IMR-90 (cell line): Measurements from ENCODE around the gene LRRTM4. TPM values are rescaled to one million over a fixed set of nuclear protein-coding genes. Genes with fewer than 3 reads are reported as not detected.

Experiments
- ATAC-seq: fragments of 200-7000 bp; cut with Tn5 transposase; 2 replicates; pipeline ENCODE4 v1.9.1; 2020; ENCODE audit warnings: low read depth, mild to moderate bottlenecking, moderate library complexity
- BruUV-seq: library from RNA; stranded (reverse); fragments of 400-500 nt; replicated peaks from 2 replicates; lab custom pipeline; 2021; lab: Mats Ljungman, UMichigan
- CTCF ChIA-PET: fragments of 300-600 bp; formaldehyde crosslinking; extraction: SDS; loops from one replicate; lab custom pipeline; 2021; ENCODE audit warnings: antibody characterized with exemption; lab: Yijun Ruan, JAX
- POLR2A ChIA-PET: fragments of 300-600 bp; sonication (Branson Sonifier 250); formaldehyde crosslinking; loops from one replicate; lab custom pipeline; 2022; ENCODE audit warnings: antibody characterized with exemption; ENCODE audit not compliant: unreplicated experiment; lab: Charles Lee
- DNase-seq: peaks from one replicate; pipeline ENCODE4 v3.0.0; 2013
- H2AFZ ChIP-seq: replicated peaks from 2 replicates; pipeline ENCODE3; 2013; ENCODE audit warnings: low read length, mild to moderate bottlenecking; ENCODE audit not compliant: poor library complexity
- H2AK5ac ChIP-seq: 2 replicates; pipeline ENCODE4 v1.6.1; 2013; ENCODE audit warnings: low read depth, low read length, inconsistent platforms
- H2AK9ac ChIP-seq: replicated peaks from 2 replicates; pipeline ENCODE3; 2013; ENCODE audit warnings: mild to moderate bottlenecking, low read depth, low read length, moderate library complexity; ENCODE audit not compliant: poor library complexity
- H2BK120ac ChIP-seq: 2 replicates; pipeline ENCODE4 v1.6.1; 2013; ENCODE audit warnings: low read depth, low read length, inconsistent platforms
- H2BK15ac ChIP-seq: 3 replicates; pipeline ENCODE4 v1.6.1; 2013; ENCODE audit warnings: low read depth, low read length, inconsistent platforms
- H2BK20ac ChIP-seq: 2 replicates; pipeline ENCODE4 v1.6.1; 2013; ENCODE audit warnings: low read depth, mild to moderate bottlenecking, inconsistent platforms, low read length, moderate library complexity
- H2BK5ac ChIP-seq: 2 replicates; pipeline ENCODE4 v1.6.1; 2013; ENCODE audit warnings: mild to moderate bottlenecking, low read depth, low read length, inconsistent platforms; ENCODE audit not compliant: poor library complexity, severe bottlenecking
- H3K14ac ChIP-seq: replicated peaks from 2 replicates; pipeline ENCODE4 v1.6.1; 2013; ENCODE audit warnings: low read depth, low read length, inconsistent platforms
- H3K18ac ChIP-seq: 2 replicates; pipeline ENCODE4 v1.6.1; 2013; ENCODE audit warnings: low read depth, low read length, control low read depth
- H3K23ac ChIP-seq: 2 replicates; pipeline ENCODE4 v1.6.1; 2013; ENCODE audit warnings: low read depth, low read length, inconsistent platforms
- H3K27ac ChIP-seq: 2 replicates; pipeline ENCODE4 v1.5.1; 2013; ENCODE audit warnings: mild to moderate bottlenecking, control low read depth, low read length; ENCODE audit not compliant: insufficient read depth
- H3K27me3 ChIP-seq: 2 replicates; pipeline ENCODE4 v1.6.1; 2013; ENCODE audit warnings: low read length; ENCODE audit not compliant: control insufficient read depth, insufficient read depth
- H3K36me3 ChIP-seq: 2 replicates; pipeline ENCODE4 v1.6.1; 2013; ENCODE audit warnings: low read length, mixed read lengths; ENCODE audit not compliant: control insufficient read depth, insufficient read depth
- H3K4ac ChIP-seq: 2 replicates; pipeline ENCODE4 v1.6.1; 2013; ENCODE audit warnings: low read depth, low read length, inconsistent platforms
- H3K4me1 ChIP-seq: 2 replicates; pipeline ENCODE4 v1.6.1; 2013; ENCODE audit warnings: low read length, mixed read lengths; ENCODE audit not compliant: control insufficient read depth, insufficient read depth
- H3K4me2 ChIP-seq: 2 replicates; pipeline ENCODE4 v1.6.1; 2013; ENCODE audit warnings: low read depth, mild to moderate bottlenecking, control low read depth, low read length, moderate library complexity
- H3K4me3 ChIP-seq: 2 replicates; pipeline ENCODE4 v1.5.1; 2013; ENCODE audit warnings: low read depth, mild to moderate bottlenecking, control low read depth, low read length, moderate library complexity; ENCODE audit not compliant: insufficient read depth
- H3K56ac ChIP-seq: 2 replicates; pipeline ENCODE4 v1.6.1; 2013; ENCODE audit warnings: low read length, inconsistent platforms; ENCODE audit not compliant: insufficient read depth; ENCODE audit errors: extremely low read depth
- H3K79me1 ChIP-seq, 2 experiments: 2 replicates each; pipeline ENCODE4 v1.6.1; 2013; ENCODE audit warnings: low read length in 2 of 2, inconsistent platforms in 1 of 2, low read depth in 1 of 2
- H3K9ac ChIP-seq: 2 replicates; pipeline ENCODE4 v1.6.1; 2013; ENCODE audit warnings: low read depth, low read length, control low read depth
- H3K9me1 ChIP-seq: 2 replicates; pipeline ENCODE4 v1.6.1; 2013; ENCODE audit warnings: low read length, inconsistent platforms; ENCODE audit not compliant: insufficient read depth
- H3K9me3 ChIP-seq: 2 replicates; pipeline ENCODE4 v1.6.1; 2013; ENCODE audit warnings: low read length; ENCODE audit not compliant: control insufficient read depth, insufficient read depth
- H4K20me1 ChIP-seq: 2 replicates; pipeline ENCODE4 v1.6.1; 2013; ENCODE audit warnings: low read length, inconsistent platforms; ENCODE audit not compliant: insufficient read depth
- H4K5ac ChIP-seq: 2 replicates; pipeline ENCODE4 v1.6.1; 2013; ENCODE audit warnings: mild to moderate bottlenecking, low read depth, low read length, control low read depth
- H4K8ac ChIP-seq, 2 experiments: 2 replicates each; pipeline ENCODE4 v1.6.1; 2013; ENCODE audit warnings: low read depth in 2 of 2, low read length in 2 of 2, control low read depth in 1 of 2, inconsistent platforms in 1 of 2
- H4K91ac ChIP-seq: 2 replicates; pipeline ENCODE4 v1.6.1; 2013; ENCODE audit warnings: low read depth, low read length, inconsistent platforms; ENCODE audit not compliant: insufficient read depth
- BHLHE40 ChIP-seq: fragments of 150-350 bp; IDR thresholded peaks from 2 replicates; pipeline ENCODE4 v1.6.1; 2016; ENCODE audit warnings: mild to moderate bottlenecking, low read depth, low read length
- CEBPB ChIP-seq: IDR thresholded peaks from 2 replicates; pipeline ENCODE4 v1.6.1; 2012; ENCODE audit warnings: low read depth, low read length, improper control_type of control experiment
- CHD1 ChIP-seq: IDR thresholded peaks from 2 replicates; pipeline ENCODE4 v1.6.1; 2012; ENCODE audit warnings: low read depth, low read length, improper control_type of control experiment
- ELK1 ChIP-seq: fragments of 150-350 bp; IDR thresholded peaks from 2 replicates; pipeline ENCODE4 v1.6.1; 2016; ENCODE audit warnings: low read depth, mild to moderate bottlenecking, low read length, moderate library complexity, borderline replicate concordance
- FOS ChIP-seq: fragments of 150-350 bp; IDR thresholded peaks from 2 replicates; pipeline ENCODE4 v1.6.1; 2016; ENCODE audit warnings: low read depth, low read length
- MAFK ChIP-seq: IDR thresholded peaks from 2 replicates; pipeline ENCODE4 v1.6.1; 2012; ENCODE audit warnings: low read depth, low read length, improper control_type of control experiment
- MAZ ChIP-seq: IDR thresholded peaks from 2 replicates; pipeline ENCODE4 v1.6.1; 2012; ENCODE audit warnings: low read depth, mild to moderate bottlenecking, low read length, improper control_type of control experiment, moderate library complexity, borderline replicate concordance
- MXI1 ChIP-seq: IDR thresholded peaks from 2 replicates; pipeline ENCODE4 v1.6.1; 2012; ENCODE audit warnings: low read depth, mild to moderate bottlenecking, low read length, moderate library complexity, borderline replicate concordance
- NFE2L2 ChIP-seq: fragments of 150-350 bp; IDR thresholded peaks from 2 replicates; pipeline ENCODE4 v1.6.1; 2016; ENCODE audit warnings: low read depth, mild to moderate bottlenecking, low read length
- POLR2A ChIP-seq: IDR thresholded peaks from 2 replicates; pipeline ENCODE4 v1.6.1; 2012; ENCODE audit warnings: mild to moderate bottlenecking, low read depth, low read length
- RCOR1 ChIP-seq: IDR thresholded peaks from 2 replicates; pipeline ENCODE4 v1.6.1; 2012; ENCODE audit warnings: mild to moderate bottlenecking, low read length, improper control_type of control experiment; ENCODE audit not compliant: insufficient replicate concordance
- RFX5 ChIP-seq: IDR thresholded peaks from 2 replicates; pipeline ENCODE4 v1.8.0; 2012; ENCODE audit warnings: low read depth, mild to moderate bottlenecking, low read length, moderate library complexity
- USF2 ChIP-seq: fragments of 150-350 bp; IDR thresholded peaks from 2 replicates; pipeline ENCODE4 v1.6.1; 2017; ENCODE audit warnings: mild to moderate bottlenecking, antibody characterized with exemption, low read length, low read depth
- WGBS, 2 experiments: methylation state at CpG; one replicate each; pipeline versions ENCODE4 v1.1.5 to v1.1.7; 2013; ENCODE audit warnings: missing lambda C conversion rate in 2 of 2; ENCODE audit not compliant: insufficient read length in 1 of 2; ENCODE audit errors: extremely low coverage in 2 of 2; 5-methylcytosine and 5-hydroxymethylcytosine counted together
- dilution Hi-C: fragments of 300-500 bp; cut with HindIII; formaldehyde crosslinking; loops from one replicate; pipeline ENCODE4 v1.14.3; 2018; ENCODE audit warnings: low sequenced_read_pairs; ENCODE audit not compliant: unreplicated experiment
- in situ Hi-C: fragments of 300-500 bp; cut with MboI; formaldehyde crosslinking; loops from 3 replicates; pipeline ENCODE4 v1.14.3; 2019; ENCODE audit warnings: low sequenced_read_pairs, inconsistent platforms, mixed read lengths
- intact Hi-C: fragments of 100-400 bp; cut with micrococcal nuclease; formaldehyde crosslinking; loops from 2 replicates; pipeline ENCODE4 v1.10.0; 2022
- polyA plus RNA-seq, 3 experiments: library from polyadenylated mRNA; depleted of rRNA; stranded (reverse); fragments of >200 nt; gene quantifications; 2 replicates each; pipeline ENCODE4 v1.2.3, GENCODE V29; 2012; ENCODE audit warnings: low replicate concordance in 1 of 3
- total RNA-seq: library from RNA; depleted of rRNA; stranded (reverse); fragments of >200 nt; gene quantifications from 2 replicates; pipeline ENCODE4 v1.2.3, GENCODE V29; 2012
- TF ChIP-seq, protein P1 (sequence below): conservative IDR thresholded peaks from 2 replicates; pipeline ENCODE4 v1.5.1; 2012; ENCODE audit warnings: mild to moderate bottlenecking, low read depth, low read length, improper control_type of control experiment

Gene LRRTM4
- total and polyA plus RNA-seq, 2 of the 4 experiments (the other 2 are of a cell fraction) = not detected

DNA sequence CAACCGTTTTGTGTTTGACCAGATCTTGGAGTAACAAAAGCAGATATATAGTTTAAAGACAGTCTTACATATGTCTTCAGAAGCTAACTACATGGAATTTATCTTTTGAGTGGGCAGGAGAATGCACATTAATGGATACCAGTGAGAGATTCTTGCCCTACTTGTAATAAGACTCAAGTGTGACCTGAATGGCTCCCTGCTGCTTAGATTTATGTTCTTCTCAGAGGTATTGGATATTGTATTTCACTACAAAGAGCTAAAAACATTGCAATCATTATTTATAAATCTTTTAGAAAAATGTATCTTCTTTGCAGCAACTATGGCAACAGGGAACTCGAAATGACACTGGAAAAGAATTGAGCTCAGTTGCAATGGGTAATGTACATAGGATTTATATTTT is 227.7 kb downstream of the LRRTM4 start:
- no CpG with 5 or more reads among the region's 2 CpGs for WGBS, 2 experiments
- DNase-seq (no peak), ATAC-seq (no peak)
- H4K91ac ChIP-seq = no peak overlapping the region
- dilution Hi-C loops = no loop called here
- no peak overlapping the region for H3K4me2 ChIP-seq
- H3K56ac ChIP-seq = no peak overlapping the region
- no peak overlapping the region for H3K23ac ChIP-seq
- H3K9ac ChIP-seq = no peak overlapping the region
- no peak overlapping the region for H2BK120ac ChIP-seq
- H3K4me1 ChIP-seq = no peaks in the 10 kb centered on the region
- no peak overlapping the region for H3K18ac ChIP-seq
- no peaks in the 10 kb centered on the region for H3K27me3 ChIP-seq
- ChIA-PET CTCF (no interaction called here), POLR2A (no interaction called here)
- no peak overlapping the region for H2AFZ ChIP-seq
- no peak overlapping the region for H3K4ac ChIP-seq
- no peak overlapping the region for H2AK9ac ChIP-seq
- no peak overlapping the region for H4K5ac ChIP-seq
- H3K27ac ChIP-seq = no peak overlapping the region
- BruUV-seq = no TSS peak
- in situ Hi-C loops = no loop called here
- no peak overlapping the region for H2BK5ac ChIP-seq
- H3K9me3 ChIP-seq = peaks cover 3% of the 10 kb centered on the region
- H2BK20ac ChIP-seq = no peak overlapping the region
- H3K79me1 ChIP-seq = no peaks in the 10 kb centered on the region
- TF ChIP-seq CEBPB (no peak), ELK1 (no peak), FOS (no peak), CHD1 (no peak), RCOR1 (no peak), USF2 (no peak), RFX5 (no peak), MAZ (no peak), POLR2A (no peak), BHLHE40 (no peak), NFE2L2 (no peak), MXI1 (no peak), MAFK (no peak)
- TF ChIP-seq, protein P1, sequence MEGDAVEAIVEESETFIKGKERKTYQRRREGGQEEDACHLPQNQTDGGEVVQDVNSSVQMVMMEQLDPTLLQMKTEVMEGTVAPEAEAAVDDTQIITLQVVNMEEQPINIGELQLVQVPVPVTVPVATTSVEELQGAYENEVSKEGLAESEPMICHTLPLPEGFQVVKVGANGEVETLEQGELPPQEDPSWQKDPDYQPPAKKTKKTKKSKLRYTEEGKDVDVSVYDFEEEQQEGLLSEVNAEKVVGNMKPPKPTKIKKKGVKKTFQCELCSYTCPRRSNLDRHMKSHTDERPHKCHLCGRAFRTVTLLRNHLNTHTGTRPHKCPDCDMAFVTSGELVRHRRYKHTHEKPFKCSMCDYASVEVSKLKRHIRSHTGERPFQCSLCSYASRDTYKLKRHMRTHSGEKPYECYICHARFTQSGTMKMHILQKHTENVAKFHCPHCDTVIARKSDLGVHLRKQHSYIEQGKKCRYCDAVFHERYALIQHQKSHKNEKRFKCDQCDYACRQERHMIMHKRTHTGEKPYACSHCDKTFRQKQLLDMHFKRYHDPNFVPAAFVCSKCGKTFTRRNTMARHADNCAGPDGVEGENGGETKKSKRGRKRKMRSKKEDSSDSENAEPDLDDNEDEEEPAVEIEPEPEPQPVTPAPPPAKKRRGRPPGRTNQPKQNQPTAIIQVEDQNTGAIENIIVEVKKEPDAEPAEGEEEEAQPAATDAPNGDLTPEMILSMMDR = no peak
- H3K36me3 ChIP-seq = no peaks in the 10 kb centered on the region
- intact Hi-C loops = no loop called here
- no peak overlapping the region for H3K4me3 ChIP-seq
- no peak overlapping the region for H2BK15ac ChIP-seq
- H4K20me1 ChIP-seq = no peaks in the 10 kb centered on the region
- no peak overlapping the region for H3K14ac ChIP-seq
- H2AK5ac ChIP-seq = no peak overlapping the region
- no peak overlapping the region for H4K8ac ChIP-seq
- H3K9me1 ChIP-seq = no peaks in the 10 kb centered on the region
